GM21717 (cell line): ENCODE data around the gene UFM1.
"Not testable (repeated sequence)": the region's sequence is repeated elsewhere in the genome, so short reads cannot be mapped to it uniquely, and the experiment has no call there.

Source experiments
- ATAC-seq: cut with Tn5 transposase; IDR thresholded peaks from one replicate; pipeline ENCODE4 v1.9.1; 2021; ENCODE audit warnings: mild to moderate bottlenecking, moderate library complexity; ENCODE audit not compliant: unreplicated experiment

Gene UFM1

GRCh38 chr13:38363746-38364145 is 14.1 kb downstream of the UFM1 start:
- not testable (repeated sequence) for ATAC-seq

GRCh38 chr13:38365661-38366060 is 16.0 kb downstream of the UFM1 start:
- ATAC-seq, result no peak

GRCh38 chr13:38366954-38367645 is 17.4 kb downstream of the UFM1 start:
- no peak for ATAC-seq

- no peak for ATAC-seq
These were observed 19.4 kb downstream of the UFM1 start for GRCh38 chr13:38369058-38369457.

GRCh38 chr13:38370096-38370495 is 20.4 kb downstream of the UFM1 start:
- not testable (repeated sequence) for ATAC-seq

- no peak for ATAC-seq
These were observed 23.3 kb downstream of the UFM1 start for GRCh38 chr13:38372820-38373383.

- no peak for ATAC-seq
These were observed 26.9 kb downstream of the UFM1 start for GRCh38 chr13:38376546-38376945.

- ATAC-seq, result no peak
These were observed 32.2 kb downstream of the UFM1 start for GRCh38 chr13:38381890-38382289.

- ATAC-seq, result no peak
These were observed 33.3 kb downstream of the UFM1 start for GRCh38 chr13:38382946-38383345.

- ATAC-seq, result no peak
These were observed 34.5 kb downstream of the UFM1 start for GRCh38 chr13:38384171-38384570.

GRCh38 chr13:38385153-38385891 is 35.7 kb downstream of the UFM1 start:
- ATAC-seq, result no peak

GRCh38 chr13:38386421-38386820 is 36.8 kb downstream of the UFM1 start:
- no peak for ATAC-seq

GRCh38 chr13:38391341-38391740 is 41.7 kb downstream of the UFM1 start:
- ATAC-seq, result no peak

GRCh38 chr13:38394777-38395496 is 45.3 kb downstream of the UFM1 start:
- ATAC-seq, result no peak

- no peak for ATAC-seq
These were observed 45.8 kb downstream of the UFM1 start for GRCh38 chr13:38395497-38395788.

GRCh38 chr13:38398711-38399493 is 49.3 kb downstream of the UFM1 start:
- ATAC-seq, result no peak

- ATAC-seq, result no peak
These were observed 49.9 kb downstream of the UFM1 start for GRCh38 chr13:38399535-38399934.

GRCh38 chr13:38401276-38401675 is 51.6 kb downstream of the UFM1 start:
- ATAC-seq, result no peak

GRCh38 chr13:38405216-38405615 is 55.6 kb downstream of the UFM1 start:
- no peak for ATAC-seq

GRCh38 chr13:38409771-38410170 is 60.1 kb downstream of the UFM1 start:
- no peak for ATAC-seq

- ATAC-seq, result no peak
These were observed 62.6 kb downstream of the UFM1 start for GRCh38 chr13:38412266-38412665.
